T1000 (cell line): Measurements from ENCODE around the gene IL16.
A peak's percentile ranks its signal among the peaks of the same experiment; 100 is the strongest.
"Not testable (repeated sequence)": the region's sequence is repeated elsewhere in the genome, so short reads cannot be mapped to it uniquely, and the experiment has no call there.

Experiments used
- DNase-seq: peaks from one replicate; lab custom pipeline; 2025; ENCODE audit warnings: mixed read lengths; lab: John Stamatoyannopoulos, UW

IL16 gene

GRCh38 chr15:81338170-81339007 lies 141.7 kb downstream of the IL16 start:
- peak; percentile 32 for DNase-seq

GRCh38 chr15:81339321-81339720 lies 142.6 kb downstream of the IL16 start:
- DNase-seq, result no peak

- DNase-seq, result no peak
These were observed 143.2 kb downstream of the IL16 start for GRCh38 chr15:81339851-81340250.

GRCh38 chr15:81341351-81341750 lies 144.7 kb downstream of the IL16 start:
- DNase-seq, result no peak

GRCh38 chr15:81343371-81343770 lies 146.7 kb downstream of the IL16 start:
- no peak for DNase-seq

- DNase-seq, result no peak
These were observed 149.9 kb downstream of the IL16 start for GRCh38 chr15:81346611-81347010.

GRCh38 chr15:81347910-81348309 lies 151.2 kb downstream of the IL16 start:
- DNase-seq, result no peak

- DNase-seq, result not testable (repeated sequence)
These were observed 152.0 kb downstream of the IL16 start for GRCh38 chr15:81348691-81349090.

- no peak for DNase-seq
These were observed 152.6 kb downstream of the IL16 start for GRCh38 chr15:81349271-81349670.

GRCh38 chr15:81351651-81352050 lies 155.0 kb downstream of the IL16 start:
- no peak for DNase-seq

- no peak for DNase-seq
These were observed 159.6 kb downstream of the IL16 start for GRCh38 chr15:81356252-81356651.

GRCh38 chr15:81357180-81357686 lies 160.6 kb downstream of the IL16 start:
- DNase-seq, result no peak

- DNase-seq, result no peak
These were observed 161.6 kb downstream of the IL16 start for GRCh38 chr15:81358248-81358647.

GRCh38 chr15:81360491-81360890 lies 163.8 kb downstream of the IL16 start:
- no peak for DNase-seq

- no peak for DNase-seq
These were observed 165.2 kb downstream of the IL16 start for GRCh38 chr15:81361891-81362290.

GRCh38 chr15:81362790-81363189 lies 166.1 kb downstream of the IL16 start:
- DNase-seq, result no peak

- DNase-seq, result no peak
These were observed 166.6 kb downstream of the IL16 start for GRCh38 chr15:81363276-81363675.
